Measurements from ENCODE around the gene SUN2.

- TF ChIP-seq ZNF629 (CRISPR knock-in tag; conservative IDR thresholded peaks at IDR 0.05) (no peak), RAD21 (CRISPR knock-in tag; IDR thresholded peaks at IDR 0.05) (no peak), POLR2A (IDR thresholded peaks at IDR 0.05; ENCODE audit: insufficient read depth in 1 of 2, low read depth in 2 of 2, low read length in 2 of 2) (no peak), POLR2AphosphoS5 (IDR thresholded peaks at IDR 0.05; ENCODE audit: low read depth, low read length) (no peak), ZFP36 (IDR thresholded peaks at IDR 0.05; ENCODE audit: borderline replicate concordance, low read depth, low read length, partially characterized antibody) (no peak), ZBTB10 (CRISPR knock-in tag; IDR thresholded peaks at IDR 0.05; ENCODE audit: borderline replicate concordance) (no peak), MAX (IDR thresholded peaks at IDR 0.05) (no peak), PBX3 (CRISPR knock-in tag; IDR thresholded peaks at IDR 0.05; ENCODE audit: borderline replicate concordance) (no peak), CTCF (CRISPR knock-in tag; IDR thresholded peaks at IDR 0.05) (no peak), ETV5 (CRISPR knock-in tag; IDR thresholded peaks at IDR 0.05; ENCODE audit: borderline replicate concordance) (no peak), STAT5B (CRISPR knock-in tag; IDR thresholded peaks at IDR 0.05) (no peak), YY1 (IDR thresholded peaks at IDR 0.05; ENCODE audit: insufficient read depth, insufficient replicate concordance, low read depth, low read length) (no peak), PHF20 (CRISPR knock-in tag; IDR thresholded peaks at IDR 0.05) (no peak)
Observed at GRCh38 chr22:38784035-38784434, 28.2 kb upstream of the SUN2 start.

Measured in HepG2 (cell line).